ENCODE measurements around the gene PHF24. TPM values are rescaled to one million over a fixed set of nuclear protein-coding genes. Genes with fewer than 3 reads are reported as not detected.

The PHF24 gene
- polyA plus RNA-seq, 12 donors, result 0.11 to 0.68 (median 0.37) TPM; not detected in 2

DNA sequence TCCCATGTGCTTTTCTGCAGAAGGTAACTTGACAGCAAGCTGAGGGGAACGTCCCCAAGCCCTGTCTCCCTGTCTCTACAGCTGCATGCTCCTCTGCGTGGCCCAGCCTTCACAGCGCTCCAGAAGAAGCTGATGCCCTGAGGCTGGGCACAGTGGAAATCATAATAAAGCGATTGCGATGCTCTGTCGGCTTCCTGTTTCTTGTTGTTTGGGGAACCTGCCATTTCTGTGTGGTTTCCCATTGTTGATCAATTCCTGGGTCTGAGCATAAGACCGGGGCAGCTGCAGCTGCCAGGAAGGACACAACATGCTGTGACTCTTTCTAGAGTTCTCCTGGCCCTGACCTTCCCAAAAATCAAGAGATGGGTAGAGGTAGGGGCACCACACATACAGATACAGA, 24.3 kb downstream of the PHF24 start:
- no peak for DNase-seq

DNA sequence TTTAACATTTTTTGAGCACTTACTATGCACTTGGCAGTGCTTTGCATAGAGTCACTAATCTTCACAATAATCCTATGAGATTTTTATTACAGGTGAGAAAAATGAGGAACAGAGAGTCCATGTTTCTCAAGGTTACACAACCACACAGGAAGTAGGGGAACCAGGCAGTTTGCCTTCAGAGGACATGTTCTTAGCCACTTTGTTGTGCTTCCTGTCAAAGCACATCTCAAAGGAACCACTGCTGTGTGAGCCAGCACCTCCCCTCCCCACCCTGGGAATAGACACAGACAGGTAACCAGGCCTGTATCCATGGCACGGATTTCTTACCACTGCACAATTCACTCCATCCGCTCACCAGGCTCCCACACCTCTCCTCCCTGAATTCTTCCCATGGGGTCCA, 25.1 kb downstream of the PHF24 start:
- no peak for DNase-seq

DNA sequence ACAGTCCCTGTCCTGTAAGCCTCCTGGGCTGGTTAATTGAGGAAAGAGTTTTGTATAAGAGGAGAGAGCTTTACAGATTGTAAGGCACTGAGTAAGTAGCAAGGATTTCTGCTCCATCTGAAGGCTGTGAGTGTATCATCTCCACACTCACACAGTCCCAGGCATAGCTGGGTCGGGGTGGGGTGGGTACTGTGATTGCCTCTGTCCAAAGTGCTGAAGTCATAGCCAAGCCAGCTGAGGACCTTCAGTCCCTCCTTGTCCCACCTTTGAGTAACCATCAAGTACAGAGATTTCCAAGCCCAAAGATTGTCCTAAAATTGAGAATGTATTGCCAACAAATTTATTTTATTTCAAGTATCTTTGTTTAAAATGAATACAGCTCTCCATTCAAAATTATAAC, 26.0 kb downstream of the PHF24 start:
- DNase-seq, result no peak

DNA sequence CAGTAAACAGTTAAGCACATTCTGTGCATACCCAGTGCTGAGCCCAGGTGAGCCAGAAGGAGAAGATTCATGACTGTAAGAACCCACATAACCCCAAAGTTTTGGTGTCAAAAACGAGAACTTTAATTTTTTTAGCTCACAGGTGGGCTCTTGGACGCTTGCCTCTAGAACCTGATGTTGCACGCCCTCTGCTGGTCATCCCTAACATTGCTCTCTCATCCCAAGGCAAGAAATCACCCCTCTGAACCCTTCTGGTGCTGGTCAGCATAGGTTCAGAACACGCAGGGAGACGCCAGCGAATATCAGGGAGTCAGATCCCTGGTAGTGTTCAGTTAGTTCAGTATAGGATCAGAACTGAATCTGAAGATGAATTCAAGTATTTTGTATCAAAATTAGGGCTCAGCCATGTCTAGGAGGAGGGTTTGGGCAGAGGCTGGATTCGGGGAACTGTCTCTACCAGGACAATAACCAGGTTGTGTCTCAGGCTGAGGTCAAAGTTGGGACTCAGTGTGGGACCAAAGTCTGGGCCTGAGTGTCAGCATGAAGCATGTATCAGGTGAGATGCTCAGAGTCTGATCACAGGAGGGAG, 27.3 kb downstream of the PHF24 start:
- no peak for DNase-seq

DNA sequence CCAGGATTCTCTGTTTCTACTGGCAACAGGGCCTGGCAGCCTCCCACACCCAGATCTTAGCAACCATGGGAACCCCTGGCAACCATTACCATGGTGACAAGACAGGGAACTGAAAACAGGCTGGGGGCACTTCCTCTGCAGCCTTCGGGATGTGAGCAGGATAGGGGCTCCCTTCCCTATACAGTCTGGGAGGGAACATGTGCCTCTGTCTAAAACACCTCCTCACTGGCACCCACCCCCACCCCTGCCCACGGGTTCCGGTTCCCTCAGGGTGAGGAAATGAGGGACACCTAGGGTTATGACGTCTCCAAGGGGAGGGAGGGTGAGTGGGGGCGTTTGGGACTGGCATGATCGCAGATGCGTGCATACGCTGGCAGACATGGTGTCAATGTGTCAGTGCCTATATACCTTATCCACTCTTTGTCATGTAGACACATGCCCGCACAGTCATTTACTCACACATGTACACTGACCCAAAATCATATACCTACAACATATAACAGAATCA, 28.5 kb downstream of the PHF24 start:
- DNase-seq, result no peak

DNA sequence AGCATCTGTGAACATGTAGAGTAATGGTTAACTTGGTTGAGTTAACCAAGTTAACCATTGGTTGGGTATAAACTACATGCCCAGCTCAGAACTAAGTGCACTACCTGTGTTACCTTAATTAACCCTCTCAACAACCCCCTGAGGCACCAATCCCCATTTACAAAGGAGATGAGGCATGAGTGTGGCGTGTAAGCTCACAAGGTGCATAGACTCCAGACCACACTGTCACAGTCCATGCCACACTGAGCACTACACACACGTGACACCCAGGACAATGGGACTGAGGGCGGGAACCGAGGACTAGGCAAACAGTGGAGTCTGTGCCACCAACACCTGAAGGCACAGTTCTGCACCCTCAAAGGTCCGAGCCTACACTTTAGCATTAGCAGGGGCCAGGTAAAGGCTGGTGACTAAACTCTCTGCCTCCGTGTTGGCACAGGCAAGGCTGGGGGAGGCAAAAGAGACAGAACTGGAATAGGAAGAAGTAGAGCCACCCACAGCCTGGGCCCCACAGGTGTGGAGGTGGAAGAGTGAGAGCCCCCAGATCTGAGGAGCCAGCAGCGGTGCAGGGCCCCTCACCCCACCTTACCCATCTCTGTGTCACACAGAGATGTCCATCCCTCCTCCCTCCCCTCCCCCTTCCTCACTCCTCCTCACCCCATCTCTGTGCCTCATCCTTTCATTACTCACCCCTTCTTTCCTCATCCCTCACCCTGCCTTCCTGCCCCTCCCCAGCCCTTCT, 29.2 kb downstream of the PHF24 start:
- no peak for DNase-seq

DNA sequence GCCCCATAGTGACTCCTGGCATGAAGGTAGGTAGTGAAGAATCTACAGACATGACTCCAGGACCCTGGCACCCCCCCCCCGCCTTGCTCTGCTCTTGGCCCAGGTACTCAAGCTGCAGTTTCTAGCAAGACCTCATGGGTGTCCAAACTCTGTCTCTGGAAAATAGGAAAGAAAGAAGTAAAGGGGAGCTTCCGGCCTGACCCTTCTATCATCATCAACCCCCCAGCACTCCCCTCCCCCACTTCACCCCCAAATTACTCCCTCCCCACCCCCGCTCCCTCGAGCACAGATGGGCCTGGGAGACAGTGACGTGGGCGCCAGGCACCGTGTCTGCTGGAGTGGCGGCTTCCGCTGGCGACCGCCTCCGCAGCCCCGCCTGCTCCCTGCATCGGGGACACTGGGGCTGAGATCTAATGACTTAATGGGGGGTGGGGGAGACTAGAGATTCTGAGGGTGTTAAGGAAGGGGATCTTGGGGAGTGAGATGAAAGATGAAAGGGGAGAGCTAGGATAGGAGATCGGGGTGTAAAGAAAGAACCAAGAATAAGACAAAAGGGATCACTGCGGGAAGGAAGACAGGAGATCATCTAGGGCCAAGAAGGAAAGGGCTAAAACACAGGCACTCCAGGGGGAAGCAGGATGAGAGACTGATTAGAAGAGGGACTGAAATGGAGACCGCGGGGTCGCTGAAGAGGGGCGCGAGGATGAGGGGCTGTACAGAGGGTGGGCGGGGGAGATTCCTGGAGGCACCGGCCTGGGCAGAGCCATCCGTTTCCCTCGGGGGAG, 30.3 kb downstream of the PHF24 start:
- DNase-seq, result no peak

DNA sequence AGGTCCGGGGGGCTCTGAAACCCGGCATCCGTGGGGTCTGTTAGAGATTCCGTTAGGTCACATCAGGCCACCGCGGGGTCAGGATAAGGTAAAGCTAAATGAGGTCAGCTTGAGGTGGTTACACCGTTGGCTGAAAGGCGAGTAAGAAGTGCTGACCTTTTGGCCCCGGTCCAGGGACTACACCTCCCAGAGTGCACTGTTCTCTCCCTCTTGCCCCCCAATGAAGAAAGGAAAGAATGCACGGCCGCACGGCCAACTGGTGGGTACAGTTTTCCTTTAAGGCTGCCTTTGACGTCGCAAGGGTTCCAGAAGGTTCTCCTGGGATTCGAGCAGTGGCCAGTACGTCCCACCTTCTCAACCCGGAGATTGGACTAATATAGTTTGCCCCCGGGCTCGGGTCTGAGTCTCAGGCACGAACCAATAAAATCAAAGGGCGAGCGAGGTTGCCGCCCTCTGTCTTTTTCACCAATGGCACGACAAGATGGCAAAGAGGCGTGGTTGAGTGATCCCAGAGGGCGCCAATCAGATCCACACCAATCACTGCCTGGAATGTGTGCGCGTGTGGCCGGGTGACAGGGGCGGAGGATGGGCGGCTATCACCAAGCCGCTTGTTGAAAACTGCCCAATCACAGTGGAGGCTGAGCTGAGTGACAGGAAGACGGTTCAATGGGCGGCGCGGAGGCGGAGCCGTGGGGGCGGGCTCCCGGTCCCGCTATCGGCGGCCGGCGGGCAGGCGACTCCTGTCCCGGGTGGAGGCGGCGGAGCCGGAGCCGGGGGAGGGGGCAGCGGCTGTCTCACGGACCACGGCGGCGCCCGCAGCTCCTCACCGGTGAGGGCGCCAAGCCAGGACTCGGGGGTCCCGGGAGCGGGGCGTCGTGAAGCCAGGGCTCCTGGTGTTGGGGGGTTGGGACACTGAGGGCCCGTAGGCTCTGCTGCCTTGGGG, 31.2 kb downstream of the PHF24 start, which contains the start of gene DNAJB5:
Gene DNAJB5 (plus strand): TSS at position 743 of the 943 bp plus-strand sequence. CDS start 886 bp downstream, outside the sequence.
- peak; percentile 99 for DNase-seq

DNA sequence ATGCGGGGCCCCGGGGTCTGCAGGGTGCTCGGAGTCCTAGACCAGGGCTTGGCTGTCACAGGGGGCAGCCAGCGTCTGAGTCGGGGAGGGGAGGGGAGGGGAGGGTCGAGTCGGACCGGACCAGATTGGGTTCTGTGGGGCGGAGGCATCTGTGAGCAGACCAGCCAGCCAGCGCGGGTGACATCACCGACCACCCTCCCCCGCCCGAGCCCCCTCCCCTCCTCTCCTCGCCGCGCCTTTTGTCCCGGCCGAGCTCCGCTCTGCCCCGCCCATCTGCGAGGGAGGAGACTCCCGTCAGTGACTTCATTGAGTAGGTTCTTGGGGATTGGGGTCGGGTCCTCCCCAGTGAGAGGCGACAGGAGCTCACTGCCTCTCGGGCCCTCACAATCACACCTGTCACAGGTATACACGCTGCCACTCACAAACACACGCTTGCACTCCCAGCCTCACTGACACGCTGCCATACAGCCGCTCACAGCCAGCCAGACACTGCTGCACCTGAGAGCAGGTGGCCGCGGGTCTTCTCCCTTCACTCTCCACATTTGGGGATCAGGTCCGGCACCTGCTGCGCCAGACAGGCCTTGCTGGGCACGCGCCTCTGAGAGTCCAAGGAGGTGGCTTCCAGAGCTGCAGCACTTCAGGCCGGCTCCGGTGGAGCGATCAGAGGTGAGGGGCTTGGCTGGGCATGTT, 32.0 kb downstream of the PHF24 start:
- no peak for DNase-seq

DNA sequence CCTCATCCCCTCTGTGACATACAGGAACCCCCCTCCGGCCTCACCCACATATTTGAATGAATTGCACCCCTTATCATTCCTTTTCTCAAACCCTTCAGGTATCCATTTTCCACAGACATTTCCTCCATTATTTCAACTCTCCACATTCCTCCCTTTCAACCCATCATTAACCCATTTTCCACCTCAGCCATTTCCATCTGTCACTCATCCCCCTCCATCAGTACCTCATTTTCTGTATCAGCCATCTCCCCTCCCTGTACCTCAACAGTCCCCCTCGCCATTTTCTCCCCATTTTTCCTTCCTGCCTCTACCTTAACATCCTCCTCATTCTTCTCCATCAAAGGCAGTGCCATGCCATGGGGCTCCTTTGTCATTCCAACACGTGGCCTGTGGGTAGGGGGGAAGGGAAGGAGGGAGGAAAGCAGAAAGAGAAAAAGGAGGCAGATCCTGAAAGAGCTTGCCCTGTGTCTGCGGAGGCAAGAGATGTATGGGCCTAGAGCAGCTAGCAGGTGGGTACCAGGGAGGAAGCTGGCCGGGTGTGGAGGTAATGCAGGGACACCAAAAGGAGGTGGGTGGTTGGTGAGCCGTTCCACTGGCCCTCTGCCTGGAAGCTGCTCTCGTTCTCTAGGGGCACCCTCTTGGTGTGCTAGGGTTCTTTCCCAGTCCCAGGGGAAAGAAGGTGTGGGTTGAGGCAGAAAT, 33.0 kb downstream of the PHF24 start:
- no peak for DNase-seq

DNA sequence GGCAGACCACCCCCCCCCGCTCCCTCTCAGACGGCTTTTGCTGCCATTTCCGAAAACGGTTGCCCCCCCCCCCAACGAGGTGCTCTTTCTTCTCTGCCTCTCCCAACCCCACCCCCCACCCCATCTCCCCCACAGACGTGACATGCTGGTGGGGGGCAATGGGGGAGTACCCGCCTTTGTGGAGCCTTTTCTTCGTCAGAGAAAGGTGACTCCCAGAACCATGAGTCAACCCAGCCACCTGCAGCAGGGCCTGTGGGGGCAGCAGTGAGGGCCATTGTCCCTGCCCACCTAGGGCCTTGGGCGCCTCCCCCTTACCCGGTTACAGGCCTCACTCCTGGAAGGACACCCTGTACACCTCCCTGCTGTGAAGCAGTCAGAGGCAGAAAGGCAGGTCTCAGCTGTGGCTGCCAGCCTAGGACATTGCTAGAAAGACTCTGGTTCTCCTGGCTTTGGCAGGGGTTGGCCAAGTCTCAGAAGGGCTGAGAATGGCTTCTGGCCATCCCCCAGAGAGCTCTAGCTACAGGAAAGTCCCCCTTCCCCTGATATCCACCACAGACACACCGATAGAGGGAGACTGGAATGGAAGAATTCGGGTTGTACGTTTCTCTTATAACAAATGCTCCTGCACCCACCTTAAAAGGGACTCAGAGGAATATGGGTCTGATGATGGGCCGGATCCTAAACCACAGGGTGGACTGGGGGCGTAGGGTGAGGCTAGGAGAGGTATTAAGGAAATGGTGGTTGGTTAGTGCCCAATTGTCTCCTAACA, 33.7 kb downstream of the PHF24 start:
- no peak for DNase-seq

DNA sequence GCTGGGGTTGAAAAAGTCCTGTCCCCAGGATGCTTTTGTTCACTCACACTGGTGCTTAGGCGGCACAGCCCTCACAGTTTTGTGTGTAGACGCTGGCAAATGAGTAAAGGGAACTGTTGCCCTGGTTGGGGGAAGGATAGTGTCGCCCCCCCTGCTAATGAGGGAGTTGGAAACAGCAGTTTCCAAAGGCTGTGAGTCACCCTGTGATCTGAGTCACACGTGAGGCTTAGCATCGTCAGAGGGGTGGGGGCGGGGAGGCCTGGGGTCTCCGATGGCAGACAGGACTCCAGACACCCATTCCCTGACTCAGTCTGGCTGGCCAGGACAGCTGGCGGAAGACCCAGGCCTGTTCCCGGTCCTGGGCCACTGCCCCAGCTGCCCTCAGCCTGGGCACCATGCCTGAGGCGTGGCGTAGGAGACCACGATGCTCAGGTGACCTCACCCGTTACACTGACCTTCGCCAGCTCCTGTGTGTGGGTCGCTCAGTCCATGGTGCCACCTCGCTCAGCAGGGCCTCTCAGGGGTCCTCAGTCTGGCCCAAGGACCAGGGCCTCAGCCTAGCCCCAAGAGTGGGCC, 34.4 kb downstream of the PHF24 start:
- no peak for DNase-seq

DNA sequence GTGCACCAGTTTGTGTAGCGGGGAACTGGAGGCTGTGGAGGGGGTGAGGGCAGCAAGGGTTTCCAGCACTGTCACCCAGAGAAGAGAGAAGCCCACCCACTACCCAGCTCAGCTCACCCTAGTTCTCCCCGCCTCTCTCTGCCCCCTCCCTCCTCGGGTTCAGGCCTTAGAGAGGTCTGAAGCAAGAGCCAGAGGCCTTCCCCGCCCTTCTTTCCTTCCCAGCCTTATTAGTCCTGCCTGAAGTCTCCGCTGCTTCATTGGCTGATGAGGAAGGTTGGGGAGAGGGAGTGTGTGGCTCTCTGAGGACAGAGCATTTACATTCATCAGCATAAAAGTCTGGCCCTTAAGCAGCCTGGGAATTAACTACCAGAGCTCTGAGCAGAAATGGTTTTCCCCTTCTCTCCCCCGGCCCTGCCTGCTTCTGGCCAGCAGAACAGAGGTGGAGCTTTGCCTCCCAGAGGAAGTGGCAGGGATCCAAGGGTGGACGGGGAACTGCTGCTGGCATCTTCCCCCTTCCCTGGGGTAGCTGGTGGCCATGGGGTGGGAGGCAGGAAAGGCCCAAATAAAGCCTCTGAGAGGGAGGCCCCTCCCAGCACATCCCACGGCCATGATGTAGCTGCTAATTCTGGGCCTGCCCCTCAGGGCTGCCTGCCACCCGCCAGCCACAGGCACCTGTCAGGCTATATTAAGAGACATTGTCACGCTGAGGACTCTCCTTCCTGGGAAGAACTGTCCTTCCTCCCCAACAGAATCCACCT, 35.6 kb downstream of the PHF24 start:
- no peak for DNase-seq

DNA sequence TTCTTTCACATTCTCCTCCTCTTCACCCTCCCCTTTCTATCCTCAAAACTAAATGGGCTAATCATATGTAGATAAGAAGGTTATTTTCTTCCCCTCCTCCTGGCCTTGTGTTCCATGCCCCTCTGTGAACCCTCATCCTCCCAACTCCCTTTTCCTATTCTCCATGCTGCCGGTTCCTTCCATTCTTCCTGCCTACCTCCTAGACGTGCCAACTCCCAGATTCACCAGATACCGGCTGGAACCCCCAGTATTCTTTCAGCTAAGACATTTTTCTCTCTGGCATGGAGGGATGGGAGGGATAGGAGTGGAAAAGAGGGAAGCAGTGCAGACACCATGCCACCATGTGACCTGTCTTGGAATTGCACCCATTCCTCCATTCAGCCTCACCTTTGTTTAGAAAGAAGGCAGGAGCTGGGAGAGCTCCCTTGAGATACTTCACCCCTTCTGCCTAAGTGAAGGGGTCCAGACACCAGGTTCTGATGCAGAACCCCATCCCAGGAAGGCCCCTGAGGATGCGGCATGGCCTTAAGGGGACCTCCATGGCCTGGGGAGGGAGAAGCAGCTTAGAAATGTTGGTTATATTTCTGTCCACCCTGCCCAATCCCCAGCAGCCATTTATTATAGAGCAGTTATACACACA, 36.3 kb downstream of the PHF24 start:
- no peak for DNase-seq

DNA sequence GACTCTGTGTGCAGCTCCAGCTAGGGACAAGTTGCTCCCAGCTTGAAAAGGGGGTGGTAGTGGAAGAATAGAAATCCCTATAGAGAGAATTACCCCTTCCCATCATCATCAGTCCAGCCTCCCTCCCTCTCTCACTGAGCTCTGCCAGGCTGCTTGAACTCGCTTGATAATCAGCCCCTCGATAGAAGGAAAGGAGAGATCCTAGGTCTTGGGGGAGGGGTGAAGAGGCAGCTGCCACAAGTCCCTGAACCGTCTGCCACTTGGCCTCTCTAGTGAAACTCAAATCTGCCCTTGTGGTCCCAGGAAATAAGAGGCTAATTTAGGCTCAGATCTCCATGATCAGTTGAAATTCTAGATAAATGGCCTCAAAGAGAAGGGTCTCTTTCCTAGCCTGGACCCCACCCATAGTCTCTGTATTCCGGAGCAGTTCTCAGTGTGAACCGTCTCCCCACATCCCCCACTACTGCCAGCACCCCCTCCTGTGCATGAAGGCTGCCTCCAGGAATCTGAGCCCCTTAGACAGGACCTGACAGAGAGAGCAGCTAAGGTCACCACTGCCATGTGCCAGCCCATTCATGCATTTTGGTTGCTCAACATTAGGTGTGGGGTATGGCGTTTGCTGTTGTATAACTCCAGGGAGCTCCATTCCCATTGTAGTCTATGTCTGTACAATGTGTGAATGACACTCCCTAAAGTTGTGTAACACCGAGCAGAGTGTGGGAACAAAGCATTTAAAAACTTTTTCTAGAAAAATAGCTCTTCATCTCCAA, 37.0 kb downstream of the PHF24 start:
- DNase-seq, result no peak

DNA sequence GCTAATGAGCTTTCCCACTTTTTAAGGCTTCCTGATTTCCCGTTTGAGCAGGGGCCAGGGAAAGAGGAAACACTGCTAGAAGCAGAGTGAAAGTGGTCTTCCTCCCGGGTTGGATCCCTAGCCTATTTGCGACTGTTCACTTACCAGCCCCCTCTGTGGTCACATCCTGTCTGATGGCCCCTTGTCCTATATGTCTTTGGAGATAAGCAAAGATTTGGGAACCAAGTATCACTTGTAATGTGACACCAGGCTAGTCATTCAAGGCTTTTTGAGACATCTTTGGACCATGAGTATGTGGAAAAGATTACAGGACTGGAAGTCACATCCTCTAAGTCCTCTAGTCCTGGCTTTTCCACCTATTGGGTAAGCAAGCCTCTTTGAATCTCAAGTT, 37.6 kb downstream of the PHF24 start:
- DNase-seq, result no peak
